Eye (tissue), 1 donor: ENCODE results near the gene RNLS.
A peak's percentile ranks its signal among the peaks of the same experiment; 100 is the strongest.

Experiments
- DNase-seq: peaks from one replicate; pipeline ENCODE4 v3.0.0-alpha.2; 2015

RNLS gene

DNA sequence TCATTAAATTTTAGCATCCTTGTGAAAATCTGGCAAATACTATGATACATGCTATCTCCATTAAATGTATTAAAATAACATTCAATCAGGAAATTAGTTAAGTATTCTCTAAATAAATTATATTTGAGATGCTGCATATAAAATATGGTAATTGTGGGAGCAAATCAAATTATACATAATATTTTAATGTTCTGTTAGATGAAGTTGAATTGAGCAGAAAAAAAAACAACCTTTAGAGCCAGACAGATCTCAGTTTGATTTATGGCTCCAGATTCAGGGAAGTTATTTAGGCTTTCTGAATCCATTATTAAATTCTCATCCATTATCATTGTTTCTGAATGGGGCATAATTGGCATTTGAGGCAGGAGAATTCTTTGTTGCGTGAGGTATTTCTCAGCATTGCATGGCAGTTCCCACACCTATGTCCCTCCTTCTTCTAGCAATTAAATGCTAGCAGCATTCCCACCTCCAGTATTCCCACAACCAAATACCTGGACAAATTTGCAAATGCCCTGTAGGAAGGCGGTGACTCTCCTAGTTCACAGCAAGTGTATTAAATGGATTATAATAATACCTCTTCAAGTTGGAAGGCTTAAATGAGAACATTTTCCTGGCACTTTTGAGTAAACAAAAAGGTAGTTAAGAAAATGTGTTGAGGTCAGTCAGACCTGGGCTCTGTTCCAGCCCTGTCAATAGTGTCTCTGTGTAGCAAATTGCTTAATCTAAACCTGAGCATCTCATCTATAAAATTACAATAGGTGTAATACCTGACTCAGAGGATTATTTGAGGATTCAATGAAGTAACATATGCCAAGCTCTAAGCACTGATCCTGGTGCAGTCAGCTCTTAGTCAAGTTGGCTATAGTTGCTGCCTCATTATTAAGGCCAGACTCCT lies 108.9 kb downstream of the RNLS start:
- DNase-seq = no peak

DNA sequence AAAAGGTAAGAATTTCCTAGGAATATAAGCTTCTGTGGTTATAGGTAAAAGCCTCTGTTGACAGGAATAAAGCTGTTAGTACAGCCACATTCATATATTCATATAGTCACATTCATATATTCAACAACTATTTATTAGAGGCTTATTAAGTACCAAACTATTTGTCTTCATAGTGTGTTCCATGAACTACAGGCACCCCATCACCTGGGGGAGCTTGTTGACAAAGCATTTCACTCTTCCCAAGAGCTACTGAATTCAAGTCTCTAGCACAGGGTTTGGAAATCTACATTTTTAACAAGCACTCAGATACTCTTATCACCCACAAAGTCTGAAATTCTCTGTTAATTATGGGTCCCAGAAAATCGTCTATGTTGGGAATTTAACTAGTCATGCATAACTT lies 110.6 kb downstream of the RNLS start:
- DNase-seq = no peak

DNA sequence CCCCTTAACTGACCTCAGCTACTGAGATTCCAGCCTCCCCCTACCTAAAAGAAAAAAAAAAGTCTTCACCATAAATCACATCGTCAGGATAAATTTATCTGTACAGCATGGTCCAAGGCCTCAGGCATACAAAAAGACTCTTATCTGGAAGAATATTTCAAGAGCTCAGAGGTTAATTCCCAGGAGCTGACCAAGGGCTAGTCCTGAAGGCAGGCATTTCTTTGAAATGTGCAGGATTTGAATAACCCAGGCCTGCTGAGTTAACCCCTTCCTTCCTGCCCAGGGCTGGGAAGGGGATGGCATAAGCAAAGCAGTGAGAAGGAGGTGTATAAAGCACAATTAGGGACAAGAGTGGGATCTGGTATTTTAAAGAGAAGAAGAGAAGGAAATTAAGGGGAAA lies 111.2 kb downstream of the RNLS start:
- DNase-seq = no peak

DNA sequence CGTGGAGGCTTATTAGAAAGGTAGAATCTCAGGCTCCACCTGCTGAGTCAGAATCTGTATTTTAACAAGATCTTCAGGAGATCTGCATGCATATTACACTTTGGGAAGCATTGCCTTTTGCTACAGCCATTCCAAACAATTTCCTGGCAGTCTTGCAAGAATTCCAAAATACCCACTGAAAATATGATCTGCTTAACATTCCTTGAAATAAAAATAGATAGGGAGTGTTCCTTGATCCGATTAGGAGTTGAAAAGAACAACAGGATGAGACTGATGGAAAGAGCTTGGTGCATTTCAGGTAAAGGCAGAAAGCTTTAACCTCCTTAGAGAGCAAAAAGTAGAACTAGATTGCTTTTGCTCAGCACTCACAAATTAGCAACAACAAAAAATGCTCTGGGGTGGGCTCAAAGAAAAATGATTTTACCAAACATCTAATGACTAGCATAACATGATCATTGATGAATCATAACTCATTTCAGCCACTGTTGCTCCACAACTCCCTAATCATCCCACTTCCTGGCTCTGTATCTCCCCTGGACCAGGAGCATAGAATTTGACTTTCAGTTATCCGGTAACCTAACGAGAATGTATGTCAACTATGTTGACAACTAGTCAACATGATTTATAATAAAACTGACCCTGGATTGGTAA lies 115.2 kb downstream of the RNLS start:
- no peak for DNase-seq

DNA sequence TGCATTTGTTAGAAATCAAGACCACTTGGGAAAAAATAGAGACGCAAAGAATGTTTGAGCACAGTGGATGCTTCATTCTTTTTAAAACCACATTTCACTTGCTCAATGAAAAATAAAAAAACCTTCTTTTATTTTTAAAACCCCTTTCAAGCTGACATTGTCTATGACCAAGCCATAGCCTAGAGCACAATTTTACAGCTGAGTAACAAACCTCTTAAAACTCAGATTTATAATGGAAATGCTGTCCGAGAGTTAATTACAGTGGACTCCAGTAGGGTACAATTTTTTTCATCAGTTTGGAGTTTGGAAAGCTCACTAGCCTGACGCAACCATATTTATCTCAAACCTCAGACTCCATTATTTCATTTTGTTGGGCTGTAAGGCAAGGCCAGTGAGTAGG lies 116.3 kb downstream of the RNLS start:
- no peak for DNase-seq

DNA sequence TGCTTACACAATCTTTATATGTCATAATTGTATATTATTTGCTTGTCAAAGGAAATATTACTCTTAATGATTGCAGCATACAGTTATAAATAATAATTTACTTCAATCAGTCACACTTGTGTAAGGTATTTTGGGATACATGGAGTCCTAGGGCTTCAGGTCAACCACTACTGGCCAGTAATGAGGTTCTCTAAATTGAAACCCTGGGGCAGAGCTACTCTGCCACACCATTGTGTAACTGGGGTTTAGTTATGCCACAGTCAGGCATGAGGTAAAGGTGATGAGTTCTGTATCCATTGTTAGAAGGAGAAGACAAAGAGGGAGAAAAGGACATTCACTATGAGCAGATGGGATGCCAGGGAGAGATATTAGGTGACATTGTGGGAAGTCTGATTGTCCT lies 117.4 kb downstream of the RNLS start:
- no peak for DNase-seq

DNA sequence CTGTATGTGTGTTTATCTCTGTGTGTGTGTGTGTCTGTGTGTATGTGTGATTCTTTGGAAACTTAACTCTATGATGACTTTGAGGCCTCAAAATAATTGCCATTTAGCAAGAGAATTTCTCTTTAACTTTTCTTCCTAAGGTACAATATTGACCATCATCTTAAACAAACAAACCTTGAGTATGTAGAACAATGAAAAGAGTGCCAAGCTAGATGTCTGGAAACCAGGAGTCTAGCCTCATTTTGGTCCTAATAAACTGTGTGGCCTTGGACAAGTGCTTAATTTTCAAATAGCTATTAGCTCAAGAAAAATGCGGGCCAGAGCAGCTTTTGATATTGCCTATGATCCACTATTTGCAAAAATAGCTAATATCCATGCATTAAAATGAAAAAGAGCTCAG lies 119.3 kb downstream of the RNLS start:
- no peak for DNase-seq

DNA sequence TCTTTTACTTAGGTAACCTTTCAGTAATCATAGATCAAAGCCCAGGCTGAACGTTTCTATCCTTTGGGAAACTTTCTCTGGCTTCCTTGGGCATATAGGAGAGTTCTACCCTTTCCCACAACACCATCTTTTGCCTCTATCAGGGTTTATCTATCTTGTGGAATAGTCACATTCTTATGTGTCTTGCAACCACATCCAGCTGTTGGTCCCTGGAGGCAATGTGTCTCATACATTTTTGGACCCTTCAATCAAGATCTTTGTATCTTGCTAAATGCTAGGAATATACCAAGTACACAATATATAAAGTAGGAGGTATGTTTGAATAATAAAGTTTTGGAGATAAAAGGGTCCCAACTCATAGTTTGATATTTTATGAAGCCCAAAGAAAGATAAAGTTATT lies 121.7 kb downstream of the RNLS start:
- DNase-seq = no peak

DNA sequence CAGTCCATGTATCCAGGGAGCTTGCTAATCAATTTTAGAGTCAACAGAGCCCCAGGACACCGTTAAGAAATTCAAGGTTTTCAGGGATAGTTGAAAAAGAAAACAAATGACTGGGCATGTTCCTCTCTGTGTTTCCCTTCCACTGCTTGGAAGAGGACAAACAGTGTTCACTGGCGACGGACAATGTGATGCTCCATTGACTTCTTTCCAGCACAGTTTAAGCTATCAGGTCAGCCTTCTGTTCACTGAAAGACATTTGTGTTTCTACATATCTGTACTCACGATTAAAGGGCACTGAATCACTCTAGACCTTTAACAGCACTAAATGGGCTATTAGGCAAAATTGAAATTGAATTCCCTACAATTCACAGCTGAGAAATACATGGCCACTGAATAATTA lies 123.6 kb downstream of the RNLS start:
- DNase-seq = no peak

DNA sequence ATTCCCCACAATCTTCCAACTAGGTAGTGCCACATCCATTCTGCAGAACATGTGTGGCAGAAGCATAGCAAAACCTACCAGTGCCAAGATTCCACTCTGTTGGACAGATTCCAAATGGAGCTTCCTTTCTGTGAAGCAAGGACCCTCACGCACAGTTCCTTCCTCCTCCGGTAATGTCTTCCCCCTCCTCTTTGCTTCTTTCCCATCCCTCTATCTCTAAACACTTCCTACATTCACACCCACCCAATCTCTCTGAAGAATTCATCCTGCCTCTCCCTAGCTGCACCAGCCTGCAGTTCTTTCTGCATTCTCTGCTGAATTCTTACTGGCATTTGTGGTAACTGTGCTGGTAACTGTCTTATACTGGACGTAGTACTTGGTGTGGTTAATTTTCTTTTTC lies 124.9 kb downstream of the RNLS start:
- DNase-seq = no peak

DNA sequence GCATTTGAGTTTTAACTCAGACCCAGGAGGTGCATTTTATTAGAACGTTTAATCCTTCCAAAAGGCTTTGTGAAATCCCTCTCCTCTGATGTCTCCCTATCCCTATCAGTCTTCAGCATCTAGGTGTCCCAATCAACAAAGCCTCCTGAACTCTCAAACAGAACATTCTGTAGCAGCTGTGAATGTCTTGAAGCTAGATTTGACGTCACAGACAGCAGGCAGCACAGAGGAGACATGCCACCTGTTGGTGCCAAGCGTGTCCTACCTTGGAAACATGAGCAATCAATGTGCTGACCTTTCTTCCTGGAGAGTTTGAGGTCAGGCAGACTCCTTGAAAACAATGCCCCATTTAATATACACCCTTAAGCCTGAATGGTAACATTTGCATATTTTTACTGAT lies 125.5 kb downstream of the RNLS start:
- DNase-seq = no peak

DNA sequence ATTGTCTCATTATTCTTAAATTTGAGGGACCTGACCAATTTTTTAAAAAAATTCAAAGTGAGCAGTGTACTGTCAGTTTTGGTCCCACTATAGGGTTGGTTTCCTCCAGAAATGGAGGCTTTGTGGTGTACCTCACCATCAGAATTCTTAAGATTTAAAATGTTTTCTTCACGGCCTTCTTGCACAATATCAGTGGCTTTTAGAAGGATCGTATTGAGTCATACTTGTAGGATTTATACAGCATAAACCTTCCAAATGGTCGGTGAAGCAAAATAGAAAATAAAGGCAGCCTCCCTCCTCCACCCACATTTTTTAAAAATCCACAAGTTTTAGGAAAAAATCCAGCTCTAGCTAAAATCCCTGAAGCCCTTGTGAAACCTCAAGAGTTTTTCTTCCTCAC lies 126.4 kb downstream of the RNLS start:
- no peak for DNase-seq

DNA sequence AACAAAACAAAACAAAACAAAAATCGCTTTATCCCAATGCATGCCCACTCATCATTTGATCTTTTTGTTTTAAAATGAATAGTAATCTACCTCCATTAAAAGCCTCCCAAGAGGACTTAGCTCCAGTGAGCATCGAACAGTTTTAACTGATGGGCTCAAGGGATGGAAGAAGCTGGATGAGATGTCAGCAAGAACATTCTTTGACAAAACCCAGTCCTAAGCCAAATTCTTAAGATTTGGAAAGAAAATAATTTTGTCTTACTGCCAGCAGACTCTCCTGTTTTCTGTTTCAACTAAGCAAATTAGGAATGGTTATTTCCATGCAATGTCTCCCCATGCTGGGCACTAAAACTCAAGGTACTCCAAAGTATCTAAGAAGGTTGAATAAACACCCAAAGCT lies 127.3 kb downstream of the RNLS start:
- no peak for DNase-seq

DNA sequence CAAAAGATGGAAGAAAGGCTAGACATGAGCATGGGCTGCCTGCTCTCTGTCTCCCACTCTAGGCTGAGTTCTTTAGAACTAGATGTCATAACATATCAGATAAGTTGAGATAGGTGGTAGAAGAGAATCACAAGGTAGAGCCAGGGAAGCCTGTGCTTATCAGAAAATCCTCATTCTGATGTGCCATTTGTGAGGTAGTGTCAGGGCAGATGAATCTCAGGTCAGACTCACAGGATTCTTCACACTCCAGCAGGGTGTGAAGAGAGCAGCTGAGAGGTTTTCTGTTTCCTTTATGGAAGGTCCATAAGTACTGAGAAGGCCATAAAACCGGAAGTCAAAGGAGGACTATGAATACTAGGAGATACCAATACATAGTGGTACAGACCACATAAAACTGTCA lies 132.9 kb downstream of the RNLS start:
- DNase-seq = no peak

DNA sequence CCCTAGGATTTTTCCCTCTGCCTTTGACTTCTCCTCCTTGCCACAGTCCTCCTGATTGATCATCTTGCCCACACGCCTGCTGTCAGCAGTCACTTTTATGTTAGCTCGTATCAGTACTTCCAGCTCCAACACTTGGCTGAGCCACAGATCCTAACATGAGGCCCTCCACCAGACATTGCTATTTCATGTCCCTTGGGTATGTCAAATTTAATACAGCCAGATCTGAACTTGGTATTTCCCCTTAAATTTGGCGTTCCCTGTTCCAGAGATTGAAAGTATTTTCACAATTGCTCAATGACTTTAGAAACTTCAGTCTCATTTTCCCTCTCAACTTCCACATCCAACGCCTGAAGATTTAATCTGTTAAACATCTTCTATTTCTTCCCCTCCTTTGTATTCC lies 140.4 kb downstream of the RNLS start:
- no peak for DNase-seq

DNA sequence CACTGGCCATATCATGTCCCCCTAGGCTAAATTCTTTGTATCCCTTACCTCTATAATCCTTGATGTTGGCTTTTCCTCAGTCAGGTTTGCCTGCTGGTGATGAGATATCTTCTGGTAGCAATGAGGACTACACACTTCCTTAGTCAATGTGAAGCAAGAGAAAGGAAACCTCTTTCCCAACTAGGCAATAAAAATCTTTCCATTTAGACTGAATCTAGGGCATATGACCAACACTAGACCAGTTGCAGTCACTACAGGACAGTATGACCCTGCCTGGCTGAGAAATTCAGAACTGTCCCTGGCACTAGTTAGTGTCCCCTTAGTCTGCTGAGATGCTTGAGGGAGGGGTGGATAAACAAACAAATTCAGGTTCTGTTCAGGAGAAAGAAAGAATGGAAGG lies 142.6 kb downstream of the RNLS start:
- no peak for DNase-seq

DNA sequence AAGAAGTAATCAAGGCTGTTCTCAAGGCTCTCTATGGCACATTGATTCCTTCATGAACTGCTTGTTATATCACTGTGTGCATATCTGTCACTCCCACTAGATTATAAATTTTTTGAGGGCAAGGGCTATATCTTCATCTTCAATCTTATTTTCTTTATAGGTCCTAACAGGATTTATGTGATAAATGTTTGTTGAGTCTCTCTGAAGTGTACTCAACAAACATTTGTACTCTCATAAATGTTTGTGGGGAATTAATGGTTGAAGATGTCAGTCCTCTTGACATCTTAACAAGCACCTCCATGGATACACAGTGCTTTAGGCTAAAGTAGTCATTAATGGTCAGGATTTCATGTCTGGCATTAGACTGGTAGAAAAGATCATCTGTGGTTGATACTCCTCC lies 143.2 kb downstream of the RNLS start:
- no peak for DNase-seq

DNA sequence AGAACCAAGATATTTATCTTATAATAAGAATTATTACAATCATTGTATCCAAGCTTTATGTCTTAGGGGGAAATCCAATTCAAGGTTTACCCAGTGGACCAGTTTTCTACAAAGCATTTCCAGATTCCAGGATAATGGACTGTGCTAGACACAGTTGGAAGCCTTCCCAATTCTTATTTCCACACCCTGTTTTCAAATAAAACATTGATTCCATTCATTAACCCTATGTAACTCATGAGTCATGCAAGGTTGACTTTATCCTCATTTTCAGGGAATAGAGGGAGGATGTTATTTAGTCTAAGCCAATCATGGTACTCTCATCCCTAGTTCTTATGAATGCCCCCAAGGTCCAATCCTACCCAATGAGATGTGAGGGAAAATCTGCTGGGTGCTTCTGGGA lies 145.7 kb downstream of the RNLS start:
- DNase-seq = no peak

DNA sequence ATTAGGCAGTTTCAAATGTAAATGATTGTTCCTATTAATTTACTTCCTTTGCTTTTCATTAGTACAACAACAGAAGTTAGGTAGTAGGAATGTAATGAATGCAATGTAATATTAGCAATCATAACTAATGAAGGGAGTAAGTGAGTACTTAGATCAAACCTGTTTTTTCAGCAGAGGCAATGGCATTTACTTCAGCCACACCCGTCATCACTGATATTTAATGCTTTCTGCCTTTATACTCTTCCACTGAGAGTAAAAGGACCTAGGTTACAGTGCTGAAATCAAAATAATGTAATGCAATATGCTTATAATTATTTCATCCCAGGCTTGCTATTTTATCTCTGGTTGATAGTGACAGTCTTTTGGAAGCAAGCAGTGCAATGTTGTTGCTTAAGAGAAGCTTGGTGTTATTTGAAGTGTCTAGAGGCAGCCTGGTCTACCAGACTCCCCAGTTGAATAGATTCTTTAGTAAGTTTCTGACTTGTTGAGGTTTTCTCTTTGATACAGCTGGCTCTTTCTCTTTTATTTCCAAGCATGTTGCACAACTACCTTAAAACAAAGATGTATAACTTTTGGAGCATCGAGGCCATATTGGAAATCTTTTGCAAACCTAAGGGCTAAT lies 149.4 kb downstream of the RNLS start:
- no peak for DNase-seq

DNA sequence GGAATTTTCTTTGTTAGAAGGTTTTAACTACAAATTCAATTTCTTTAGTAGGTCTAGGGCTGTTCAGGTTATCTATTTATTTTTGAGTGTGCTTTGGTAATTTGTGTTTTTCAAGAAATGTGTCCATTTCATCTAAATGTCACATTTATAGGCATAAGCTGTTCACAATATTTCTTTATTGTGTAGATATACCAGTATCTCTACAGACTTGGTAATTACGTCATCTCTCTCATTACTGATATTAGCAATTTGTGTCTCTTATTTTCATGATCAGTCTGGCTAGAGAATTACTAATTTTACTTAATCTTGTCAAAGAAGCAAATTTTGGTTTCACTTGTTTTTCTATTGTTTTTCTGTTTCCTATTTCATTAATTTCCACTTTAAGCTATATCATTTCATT lies 152.0 kb downstream of the RNLS start:
- no peak for DNase-seq

DNA sequence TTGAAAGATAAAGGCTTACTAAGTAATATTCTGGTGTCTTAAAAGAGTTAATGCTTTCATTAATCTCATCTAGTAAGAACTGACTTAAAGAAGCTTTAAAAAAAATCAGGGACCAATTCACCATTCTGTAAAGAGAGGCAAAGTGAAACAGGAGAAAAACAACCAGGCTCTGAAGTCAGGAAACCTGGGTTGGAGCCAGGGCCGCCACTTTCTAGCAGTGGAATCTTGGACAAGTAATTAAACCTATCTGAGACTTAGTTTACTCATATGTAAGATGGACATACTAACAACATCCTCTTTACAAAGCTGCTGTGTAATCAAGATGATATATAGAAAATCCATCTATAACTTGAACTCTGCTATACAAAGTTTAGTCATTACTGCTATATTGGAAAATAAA lies 154.1 kb downstream of the RNLS start:
- DNase-seq = no peak

DNA sequence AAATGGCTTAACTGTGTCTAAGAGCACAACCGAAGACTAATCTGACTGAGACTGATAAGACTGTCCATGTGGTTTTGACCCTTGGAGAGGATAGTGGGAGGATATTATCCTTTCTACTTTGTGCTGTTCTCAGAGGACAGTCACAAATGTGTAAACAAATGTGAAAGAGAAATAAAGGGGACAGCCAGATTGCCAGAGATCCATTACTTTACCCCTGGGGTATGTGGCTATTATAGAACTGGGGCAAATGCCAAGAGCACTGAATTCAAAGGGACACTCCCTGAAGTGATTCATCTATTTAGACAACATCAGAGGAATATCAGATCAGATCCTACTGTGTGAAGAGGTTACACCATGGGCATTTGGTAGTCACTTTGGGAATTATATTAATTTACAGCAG lies 154.7 kb downstream of the RNLS start:
- peak; percentile 19 for DNase-seq

DNA sequence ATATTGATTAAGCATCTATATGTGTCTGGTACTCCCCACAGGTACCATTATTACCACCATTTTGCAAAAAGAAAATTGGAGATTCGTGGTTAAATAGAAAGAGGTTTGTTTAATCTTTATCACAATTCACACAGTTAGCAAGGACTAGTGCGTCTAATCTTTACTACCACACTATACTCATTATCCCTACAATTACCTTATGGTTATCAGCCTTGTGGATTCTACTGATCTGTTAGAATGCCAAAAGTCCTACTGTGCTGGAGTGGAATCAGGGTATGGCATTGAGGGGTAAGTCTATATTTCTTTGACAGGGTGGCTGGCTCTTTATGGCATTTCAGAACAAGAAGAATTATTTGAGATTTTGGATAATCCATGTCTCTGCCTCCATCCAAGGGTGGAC lies 156.1 kb downstream of the RNLS start:
- DNase-seq = no peak

DNA sequence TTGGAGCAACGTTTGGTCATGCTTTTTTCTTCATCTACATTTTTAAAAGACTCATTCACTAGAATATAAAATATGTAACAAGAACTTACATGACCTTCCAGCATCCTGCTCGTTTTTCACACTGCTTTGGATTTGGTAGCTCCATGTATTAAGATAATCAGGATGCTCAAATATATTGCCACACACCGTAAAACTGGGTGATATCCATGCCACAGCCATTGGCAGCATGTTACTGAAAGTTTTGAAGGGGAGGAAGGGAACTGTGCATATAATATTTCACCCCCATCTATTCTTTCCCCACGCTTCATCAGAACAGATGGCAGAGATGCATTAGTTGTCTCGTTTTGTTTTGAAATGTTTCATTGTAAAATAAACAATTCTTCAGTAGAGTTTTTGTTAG lies 158.2 kb downstream of the RNLS start:
- DNase-seq = no peak
